H9 (cell line): ENCODE data around the gene RNU1-3. TPM values are rescaled to one million over a fixed set of nuclear protein-coding genes. Genes with fewer than 3 reads are reported as not detected.

ENCODE experiments used
- DNase-seq: peaks from one replicate; pipeline ENCODE4 v3.0.0-alpha.2; 2017
- H2AFZ ChIP-seq: one replicate; pipeline ENCODE4 v1.6.1; 2013; ENCODE audit warnings: mild to moderate bottlenecking, low read length, control low read depth, moderate library complexity
- H2AK5ac ChIP-seq: 2 replicates; pipeline ENCODE4 v1.6.1; 2013; ENCODE audit warnings: low read length, control low read depth, mixed read lengths; ENCODE audit not compliant: insufficient read length
- H2BK120ac ChIP-seq: one replicate; pipeline ENCODE4 v1.6.1; 2013; ENCODE audit warnings: low read depth, mild to moderate bottlenecking, low read length, control low read depth, inconsistent platforms; ENCODE audit not compliant: poor library complexity, severe bottlenecking
- H2BK12ac ChIP-seq: 2 replicates; pipeline ENCODE4 v1.6.1; 2013; ENCODE audit warnings: low read length, control low read depth, mixed read lengths, low read depth; ENCODE audit not compliant: insufficient read length
- H2BK15ac ChIP-seq: 2 replicates; pipeline ENCODE4 v1.6.1; 2013; ENCODE audit warnings: low read depth, low read length, control low read depth
- H2BK20ac ChIP-seq: one replicate; pipeline ENCODE4 v1.6.1; 2013; ENCODE audit warnings: low read depth, mild to moderate bottlenecking, low read length, control low read depth, inconsistent platforms; ENCODE audit not compliant: poor library complexity, severe bottlenecking
- H2BK5ac ChIP-seq: 2 replicates; pipeline ENCODE4 v1.6.1; 2013; ENCODE audit warnings: low read length, control low read depth, mixed read lengths; ENCODE audit not compliant: insufficient read length
- H3K14ac ChIP-seq: 2 replicates; pipeline ENCODE4 v1.6.1; 2013; ENCODE audit warnings: low read length, control low read depth; ENCODE audit not compliant: insufficient read depth
- H3K18ac ChIP-seq: 2 replicates; pipeline ENCODE4 v1.6.1; 2013; ENCODE audit warnings: low read depth, mild to moderate bottlenecking, mixed read lengths, low read length, control low read depth; ENCODE audit not compliant: insufficient read length
- H3K23ac ChIP-seq: 2 replicates; pipeline ENCODE4 v1.6.1; 2013; ENCODE audit warnings: low read length, control low read depth, mixed read lengths, low read depth; ENCODE audit not compliant: insufficient read length
- H3K23me2 ChIP-seq: 2 replicates; pipeline ENCODE4 v1.6.1; 2013; ENCODE audit warnings: low read depth, mild to moderate bottlenecking, mixed read lengths, low read length, control low read depth; ENCODE audit not compliant: insufficient read length, poor library complexity, severe bottlenecking
- H3K27ac ChIP-seq: 2 replicates; pipeline ENCODE4 v1.5.1; 2013; ENCODE audit warnings: low read length, control low read depth, mixed read lengths, low read depth; ENCODE audit not compliant: insufficient read length
- H3K27me3 ChIP-seq: 2 replicates; pipeline ENCODE4 v1.6.1; 2013; ENCODE audit warnings: low read length, control low read depth, inconsistent platforms; ENCODE audit not compliant: insufficient read depth
- H3K4ac ChIP-seq: 2 replicates; pipeline ENCODE4 v1.6.1; 2013; ENCODE audit warnings: low read depth, mild to moderate bottlenecking, control low read depth, inconsistent platforms, low read length, moderate library complexity
- H3K4me1 ChIP-seq: 2 replicates; pipeline ENCODE4 v1.6.1; 2013; ENCODE audit warnings: low read length, control low read depth, inconsistent platforms; ENCODE audit not compliant: insufficient read depth
- H3K4me2 ChIP-seq: 2 replicates; pipeline ENCODE4 v1.6.1; 2013; ENCODE audit warnings: low read length, control low read depth, mixed read lengths; ENCODE audit not compliant: insufficient read length, insufficient read depth
- H3K56ac ChIP-seq: 2 replicates; pipeline ENCODE4 v1.6.1; 2013; ENCODE audit warnings: low read depth, mild to moderate bottlenecking, mixed read lengths, low read length, control low read depth; ENCODE audit not compliant: insufficient read length
- H3K79me1 ChIP-seq: 2 replicates; pipeline ENCODE4 v1.6.1; 2013; ENCODE audit warnings: low read depth, mild to moderate bottlenecking, moderate library complexity, low read length, control low read depth, inconsistent platforms; ENCODE audit not compliant: insufficient read depth, poor library complexity, severe bottlenecking
- H3K79me2 ChIP-seq: 2 replicates; pipeline ENCODE4 v1.6.1; 2013; ENCODE audit warnings: low read length, control low read depth, inconsistent platforms; ENCODE audit not compliant: insufficient read depth
- H3K9ac ChIP-seq: 2 replicates; pipeline ENCODE4 v1.6.1; 2013; ENCODE audit warnings: low read length, control low read depth, mixed read lengths; ENCODE audit not compliant: insufficient read length; ENCODE audit errors: extremely low read depth
- H3K9me3 ChIP-seq: one replicate; pipeline ENCODE4 v1.6.1; 2013; ENCODE audit warnings: low read depth, low read length, inconsistent platforms; ENCODE audit not compliant: control insufficient read depth
- H3T11ph ChIP-seq: one replicate; pipeline ENCODE4 v1.6.1; 2013; ENCODE audit warnings: mild to moderate bottlenecking, low read length, control low read depth, inconsistent platforms
- H4K20me1 ChIP-seq: one replicate; pipeline ENCODE4 v1.6.1; 2013; ENCODE audit not compliant: control insufficient read depth, insufficient read length, insufficient read depth
- H4K5ac ChIP-seq: 2 replicates; pipeline ENCODE4 v1.6.1; 2013; ENCODE audit warnings: low read depth, mild to moderate bottlenecking, mixed read lengths, low read length, control low read depth; ENCODE audit not compliant: insufficient read length
- H4K8ac ChIP-seq: replicated peaks from 2 replicates; pipeline ENCODE4 v1.6.1; 2013; ENCODE audit warnings: low read length, control low read depth, mixed read lengths, low read depth; ENCODE audit not compliant: insufficient read length
- H4K91ac ChIP-seq: 2 replicates; pipeline ENCODE4 v1.6.1; 2013; ENCODE audit warnings: low read depth, mild to moderate bottlenecking, moderate library complexity, mixed read lengths, low read length, control low read depth; ENCODE audit not compliant: insufficient read length
- H3K27ac Mint-ChIP-seq, 3 experiments: 2 replicates in 2 of 3; 3 replicates in 1 of 3; pipeline ENCODE4 v1.8.0; 2020 to 2021; ENCODE audit warnings: mixed read lengths in 3 of 3, mild to moderate bottlenecking in 1 of 3, moderate library complexity in 1 of 3
- H3K27me3 Mint-ChIP-seq: 2 replicates; pipeline ENCODE4 v1.8.0; 2021; ENCODE audit warnings: low read depth, mild to moderate bottlenecking, moderate library complexity, mixed read lengths
- H3K36me3 Mint-ChIP-seq, 3 experiments: 2 replicates in 2 of 3; 3 replicates in 1 of 3; pipeline ENCODE4 v1.8.0; 2020 to 2021; ENCODE audit warnings: low read depth in 3 of 3, mixed read lengths in 3 of 3; ENCODE audit not compliant: insufficient read depth in 1 of 3
- H3K4me1 Mint-ChIP-seq, 2 experiments: 2 replicates each; pipeline ENCODE4 v1.8.0; 2020; ENCODE audit warnings: mixed read lengths in 2 of 2
- H3K4me3 Mint-ChIP-seq, 2 experiments: 2 replicates in 1 of 2; 3 replicates in 1 of 2; pipeline ENCODE4 v1.8.0; 2020 to 2021; ENCODE audit warnings: mild to moderate bottlenecking in 2 of 2, mixed read lengths in 2 of 2, moderate library complexity in 1 of 2
- H3K9me3 Mint-ChIP-seq, 2 experiments: 2 replicates in 1 of 2; 3 replicates in 1 of 2; pipeline ENCODE4 v1.8.0; 2020; ENCODE audit warnings: mild to moderate bottlenecking in 2 of 2, mixed read lengths in 2 of 2, moderate library complexity in 1 of 2
- CTCF ChIP-seq: fragments of 200-600 bp; sonication (generic); conservative IDR thresholded peaks from 3 replicates; pipeline ENCODE4 v1.8.0; 2021; ENCODE audit warnings: antibody characterized with exemption, mild to moderate bottlenecking
- WGBS: extraction: QIAGEN DNeasy Blood & Tissue Kit; methylation state at CpG from one replicate; pipeline ENCODE4 v1.1.7; 2013; ENCODE audit warnings: missing lambda C conversion rate, low lambda C conversion rate, mixed read lengths; ENCODE audit not compliant: insufficient read length; ENCODE audit errors: extremely low coverage; 5-methylcytosine and 5-hydroxymethylcytosine counted together
- total RNA-seq: library from RNA; stranded (reverse); gene quantifications from 2 replicates; pipeline ENCODE4 v1.2.1, GENCODE V29; 2021

RNU1-3 gene
- total RNA-seq, 1 experiment from 2014 or later, result 2,051 TPM

GRCh38 chr1:16618719-16619118 lies 48.0 kb downstream of the RNU1-3 start:
- Histone ChIP-seq H4K5ac (no peak overlapping the region), H2BK5ac (no peak overlapping the region), H2AFZ (no peak overlapping the region), H3K56ac (no peak overlapping the region), H3K27me3 (peaks cover 6% of the 10 kb centered on the region; the same call in 1 of the 2 replicates), H4K8ac (no peak overlapping the region), H3K14ac (peak overlapping the region; percentile 50; the same call in 1 of the 2 replicates), H2AK5ac (no peak overlapping the region), H2BK20ac (no peak overlapping the region), H2BK15ac (no peak overlapping the region), H3K23me2 (peaks cover 2% of the 10 kb centered on the region), H3K79me1 (no peaks in the 10 kb centered on the region), H3K9me3 (no peaks in the 10 kb centered on the region), H3K27ac (no peak overlapping the region), H3K79me2 (no peaks in the 10 kb centered on the region), H3K4ac (no peak overlapping the region), H3T11ph (no peak overlapping the region), H2BK120ac (no peak overlapping the region), H3K18ac (no peak overlapping the region), H3K23ac (no peak overlapping the region), H4K91ac (no peak overlapping the region), H4K20me1 (no peaks in the 10 kb centered on the region), H3K4me2 (no peak overlapping the region), H2BK12ac (no peak overlapping the region), H3K9ac (no peak overlapping the region), H3K4me1 (no peaks in the 10 kb centered on the region)
- Mint-ChIP-seq H3K27me3 (no peaks in the 10 kb centered on the region), H3K4me3 (no peak overlapping the region), H3K9me3 (no peaks in the 10 kb centered on the region), H3K27ac (no peak overlapping the region), H3K4me1 (no peaks in the 10 kb centered on the region), H3K36me3 (no peaks in the 10 kb centered on the region)
- peak; percentile 52 for TF ChIP-seq CTCF
- peak; percentile 94 for DNase-seq
- WGBS, result no CpG with 5 or more reads among the region's 15 CpGs
